GM21526 (cell line): ENCODE data around the gene RNU6-8.

Experiments used
- ATAC-seq: cut with Tn5 transposase; IDR thresholded peaks from one replicate; pipeline ENCODE4 v1.9.1; 2021; ENCODE audit warnings: moderate library complexity; ENCODE audit not compliant: unreplicated experiment, low FRiP score

The RNU6-8 gene

GRCh38 chr14:32166029-32166428 lies 37.0 kb downstream of the RNU6-8 start:
- no peak for ATAC-seq
